B cell (primary cell): ENCODE data around the gene FAM124A. TPM values are rescaled to one million over a fixed set of nuclear protein-coding genes. Genes with fewer than 3 reads are reported as not detected.

Experiments
- ATAC-seq: fragments of 200-7000 bp; cut with Tn5 transposase; one replicate; pipeline ENCODE4 v1.10.0; 2021; ENCODE audit warnings: low read depth, mild to moderate bottlenecking, moderate number of reproducible peaks, moderate library complexity
- CTCF ChIA-PET: fragments of 350-600 bp; sonication (Branson Sonifier 250); formaldehyde crosslinking; loops from one replicate; lab custom pipeline; 2021; ENCODE audit warnings: antibody characterized with exemption, inconsistent platforms; lab: Charles Lee
- POLR2A ChIA-PET: fragments of 350-600 bp; sonication (Branson Sonifier 250); formaldehyde crosslinking; loops from one replicate; lab custom pipeline; 2021; ENCODE audit warnings: antibody characterized with exemption; lab: Charles Lee
- DNase-seq: peaks from one replicate; pipeline ENCODE4 v3.0.0; 2013
- H2AFZ ChIP-seq: 2 replicates; pipeline ENCODE4 v1.6.1; 2012; ENCODE audit warnings: mild to moderate bottlenecking, low read depth, low read length; ENCODE audit not compliant: insufficient read depth, poor library complexity, severe bottlenecking
- H3K27ac ChIP-seq, 2 donors: 1 replicate in 1 of 2; 2 replicates in 1 of 2; pipeline ENCODE4 v1.5.1; 2012 to 2013; ENCODE audit warnings: low read length in 2 of 2, mild to moderate bottlenecking in 2 of 2, moderate library complexity in 1 of 2
- H3K27me3 ChIP-seq, 4 experiments: fragments of 200-600 bp in 1 of 4; sonication (generic) in 1 of 4; replicated peaks in 1 of 4; 1 replicate in 2 of 4; 2 replicates in 2 of 4; pipeline versions ENCODE4 v1.6.1 to v1.7.0; 2013 to 2016; ENCODE audit warnings: low read length in 3 of 4, mild to moderate bottlenecking in 2 of 4, mixed read lengths in 1 of 4, moderate library complexity in 1 of 4; ENCODE audit not compliant: insufficient read depth in 4 of 4, control insufficient read depth in 3 of 4; ENCODE audit errors: control extremely low read depth in 1 of 4
- H3K36me3 ChIP-seq, 2 experiments: replicated peaks in 1 of 2; 1 replicate in 1 of 2; 2 replicates in 1 of 2; pipeline versions ENCODE4 v1.6.1 to v1.7.1; 2013; ENCODE audit warnings: low read length in 1 of 2; ENCODE audit not compliant: insufficient read depth in 2 of 2, control insufficient read depth in 1 of 2; ENCODE audit errors: control extremely low read depth in 1 of 2, extremely low read depth in 1 of 2
- H3K4me1 ChIP-seq, 2 donors: fragments of 200-600 bp in 1 of 2; sonication (generic) in 1 of 2; 1 replicate in 1 of 2; 2 replicates in 1 of 2; pipeline versions ENCODE4 v1.5.1 to v1.6.1; 2013 to 2017; ENCODE audit warnings: low read length in 2 of 2; ENCODE audit not compliant: control insufficient read depth in 2 of 2, insufficient read depth in 2 of 2
- H3K4me2 ChIP-seq: replicated peaks from 2 replicates; pipeline ENCODE3; 2012; ENCODE audit warnings: mild to moderate bottlenecking, low read depth, low read length; ENCODE audit not compliant: poor library complexity, severe bottlenecking
- H3K4me3 ChIP-seq, 5 experiments: fragments of 200-600 bp in 1 of 5; sonication (generic) in 1 of 5; 1 replicate in 3 of 5; 2 replicates in 2 of 5; pipeline versions ENCODE4 v1.5.1 to v1.7.0; 2011 to 2016; ENCODE audit warnings: low read length in 4 of 5, mild to moderate bottlenecking in 4 of 5, low read depth in 2 of 5, control low read depth in 1 of 5, moderate library complexity in 1 of 5; ENCODE audit not compliant: insufficient read depth in 1 of 5; ENCODE audit errors: control extremely low read depth in 1 of 5, extremely low read depth in 1 of 5
- H3K79me2 ChIP-seq: fragments of 200-600 bp; sonication (generic); one replicate; pipeline ENCODE4 v1.6.0; 2016; ENCODE audit warnings: low read length; ENCODE audit not compliant: control insufficient read depth, insufficient read depth
- H3K9ac ChIP-seq: fragments of 200-600 bp; sonication (generic); 2 replicates; pipeline ENCODE4 v1.6.1; 2017; ENCODE audit warnings: mild to moderate bottlenecking, low read length, moderate library complexity
- H3K9me3 ChIP-seq, 3 donors: one replicate each; pipeline versions ENCODE4 v1.6.1 to v1.7.1; 2013; ENCODE audit warnings: low read length in 2 of 3; ENCODE audit not compliant: control insufficient read depth in 2 of 3, insufficient read depth in 1 of 3; ENCODE audit errors: control extremely low read depth in 1 of 3
- H4K20me1 ChIP-seq: 2 replicates; pipeline ENCODE4 v1.6.0; 2012; ENCODE audit warnings: mild to moderate bottlenecking, low read length; ENCODE audit not compliant: insufficient read depth, control insufficient read depth, poor library complexity, severe bottlenecking
- H3K27ac Mint-ChIP-seq: one replicate; pipeline ENCODE4 v1.8.0; 2021; ENCODE audit warnings: mixed read lengths
- H3K27me3 Mint-ChIP-seq: one replicate; pipeline ENCODE4 v1.8.0; 2021; ENCODE audit warnings: mixed read lengths
- H3K4me1 Mint-ChIP-seq: one replicate; pipeline ENCODE4 v1.8.0; 2021; ENCODE audit warnings: mixed read lengths
- H3K4me3 Mint-ChIP-seq: one replicate; pipeline ENCODE4 v1.8.0; 2021; ENCODE audit warnings: mixed read lengths
- H3K9me3 Mint-ChIP-seq: one replicate; pipeline ENCODE4 v1.8.0; 2022; ENCODE audit warnings: mixed read lengths; ENCODE audit not compliant: insufficient read depth
- EZH2 ChIP-seq: IDR thresholded peaks from 2 replicates; pipeline ENCODE4 v1.6.1; 2012; ENCODE audit warnings: borderline replicate concordance, low read depth, mild to moderate bottlenecking, moderate library complexity, low read length; ENCODE audit not compliant: insufficient read depth, poor library complexity, severe bottlenecking
- WGBS: methylation state at CpG from one replicate; pipeline ENCODE4 v1.1.5; 2013; ENCODE audit warnings: missing lambda C conversion rate; ENCODE audit not compliant: insufficient coverage; 5-methylcytosine and 5-hydroxymethylcytosine counted together
- intact Hi-C: fragments of 100-400 bp; cut with micrococcal nuclease; formaldehyde crosslinking; loops from one replicate; pipeline ENCODE4 v1.10.0; 2022
- polyA plus RNA-seq: library from polyadenylated mRNA; depleted of rRNA; stranded (reverse); fragments of >200 nt; gene quantifications from 2 replicates; pipeline ENCODE4 v1.2.3, GENCODE V29; 2012
- total RNA-seq, 2 donors: library from RNA; stranded (reverse); fragments of 120-200 nt in 1 of 2; gene quantifications; 1 replicate in 1 of 2; 2 replicates in 1 of 2; pipeline versions ENCODE4 v1.2.3 to v1.2.4, GENCODE V29; 2013 to 2022
- TF ChIP-seq, protein P1 (sequence below): fragments of 200-600 bp; IDR thresholded peaks from one replicate; pipeline ENCODE4 v1.8.0; 2022; ENCODE audit warnings: antibody characterized with exemption, mild to moderate bottlenecking

The FAM124A gene
- total and polyA plus RNA-seq, 2 donors (not counting 1 experiment from before 2014, with no cell fraction given) = 0.09 to 0.39 TPM

DNA sequence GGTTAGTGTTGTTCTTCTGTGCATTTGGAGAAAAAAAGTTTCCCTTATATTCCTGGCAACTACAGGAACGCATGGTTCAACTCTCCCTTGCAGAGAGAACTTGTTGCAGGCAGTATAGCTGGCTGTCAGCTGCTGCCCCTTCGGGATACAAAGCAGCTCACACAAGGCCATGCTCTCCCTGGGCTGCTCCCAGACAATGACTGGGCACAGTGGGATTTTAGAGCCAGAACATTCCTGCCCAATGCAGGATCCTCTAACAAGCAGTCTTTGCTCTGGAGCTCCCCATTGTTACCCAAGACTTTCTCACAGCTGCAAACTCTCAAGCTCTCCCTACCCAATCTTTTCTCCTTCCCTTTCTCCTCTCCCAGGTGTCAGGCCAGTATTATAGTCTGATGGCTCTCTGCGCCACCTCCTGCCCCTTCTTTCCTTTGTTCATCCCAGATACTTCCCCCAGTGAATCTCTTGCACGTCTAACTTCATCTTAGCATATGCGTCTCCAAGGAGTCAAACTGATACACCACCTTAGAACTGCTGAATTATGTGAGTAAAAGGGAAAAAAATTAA is 89.8 kb downstream of the FAM124A start:
- Histone ChIP-seq H3K4me2 (no peak overlapping the region), H3K9me3 (no peaks in the 10 kb centered on the region), H3K4me1 (no peaks in the 10 kb centered on the region), H3K79me2 (no peaks in the 10 kb centered on the region), H3K4me3 (no peak overlapping the region), H3K36me3 (no peaks in the 10 kb centered on the region), H3K27ac (no peak overlapping the region), H3K27me3 (no peaks in the 10 kb centered on the region), H2AFZ (no peak overlapping the region), H3K9ac (no peak overlapping the region), H4K20me1 (no peaks in the 10 kb centered on the region)
- DNase-seq (no peak), ATAC-seq (no peak)
- CTCF ChIA-PET = interaction anchor here (1.2 kb wide), 1 partner anchor 26 kb away, joined by 5 read pairs; no protein-coding TSS in a partner anchor
- no peak overlapping the region for H3K27ac Mint-ChIP-seq
- TF ChIP-seq EZH2 = no peak
- TF ChIP-seq, protein P1, sequence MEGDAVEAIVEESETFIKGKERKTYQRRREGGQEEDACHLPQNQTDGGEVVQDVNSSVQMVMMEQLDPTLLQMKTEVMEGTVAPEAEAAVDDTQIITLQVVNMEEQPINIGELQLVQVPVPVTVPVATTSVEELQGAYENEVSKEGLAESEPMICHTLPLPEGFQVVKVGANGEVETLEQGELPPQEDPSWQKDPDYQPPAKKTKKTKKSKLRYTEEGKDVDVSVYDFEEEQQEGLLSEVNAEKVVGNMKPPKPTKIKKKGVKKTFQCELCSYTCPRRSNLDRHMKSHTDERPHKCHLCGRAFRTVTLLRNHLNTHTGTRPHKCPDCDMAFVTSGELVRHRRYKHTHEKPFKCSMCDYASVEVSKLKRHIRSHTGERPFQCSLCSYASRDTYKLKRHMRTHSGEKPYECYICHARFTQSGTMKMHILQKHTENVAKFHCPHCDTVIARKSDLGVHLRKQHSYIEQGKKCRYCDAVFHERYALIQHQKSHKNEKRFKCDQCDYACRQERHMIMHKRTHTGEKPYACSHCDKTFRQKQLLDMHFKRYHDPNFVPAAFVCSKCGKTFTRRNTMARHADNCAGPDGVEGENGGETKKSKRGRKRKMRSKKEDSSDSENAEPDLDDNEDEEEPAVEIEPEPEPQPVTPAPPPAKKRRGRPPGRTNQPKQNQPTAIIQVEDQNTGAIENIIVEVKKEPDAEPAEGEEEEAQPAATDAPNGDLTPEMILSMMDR = no peak
- H3K4me3 Mint-ChIP-seq = no peak overlapping the region
- H3K27me3 Mint-ChIP-seq = peaks cover 19% of the 10 kb centered on the region
- POLR2A ChIA-PET = no interaction called here
- WGBS = 86% methylated on average over 2 of the region's 5 CpGs
- no peaks in the 10 kb centered on the region for H3K9me3 Mint-ChIP-seq
- H3K4me1 Mint-ChIP-seq = no peaks in the 10 kb centered on the region
- intact Hi-C loops = no loop called here

DNA sequence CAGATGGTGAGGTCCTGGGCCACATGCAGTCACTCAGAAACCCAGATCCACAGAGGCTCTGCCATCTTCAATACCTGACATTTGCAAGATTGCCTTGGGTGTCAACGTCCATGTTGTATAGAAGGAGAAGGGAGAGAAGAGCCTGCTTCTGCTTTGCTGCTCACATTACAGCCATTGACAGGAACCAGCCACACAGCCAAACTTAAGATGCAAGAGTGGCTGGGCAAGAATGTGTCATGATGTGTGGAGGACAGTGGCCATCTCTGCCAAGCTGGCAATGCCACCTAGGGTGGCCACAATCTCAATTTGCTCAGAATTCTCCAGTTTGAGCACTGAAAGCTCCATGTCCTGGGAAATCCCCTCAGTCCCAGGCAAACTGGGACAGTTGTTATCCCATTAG is 91.4 kb downstream of the FAM124A start:
- Histone ChIP-seq H3K4me2 (no peak overlapping the region), H2AFZ (no peak overlapping the region), H3K27ac (no peak overlapping the region), H3K4me3 (no peak overlapping the region), H3K27me3 (no peaks in the 10 kb centered on the region), H3K36me3 (no peaks in the 10 kb centered on the region), H3K79me2 (no peaks in the 10 kb centered on the region), H3K9ac (no peak overlapping the region), H3K4me1 (no peaks in the 10 kb centered on the region), H4K20me1 (no peaks in the 10 kb centered on the region), H3K9me3 (no peaks in the 10 kb centered on the region)
- CTCF ChIA-PET = no interaction called here
- intact Hi-C loops = no loop called here
- ATAC-seq = no peak
- TF ChIP-seq, protein P1 = no peak
- no peak for TF ChIP-seq EZH2
- Mint-ChIP-seq H3K4me1 (no peaks in the 10 kb centered on the region), H3K27ac (no peak overlapping the region), H3K27me3 (peaks cover 15% of the 10 kb centered on the region), H3K9me3 (no peaks in the 10 kb centered on the region), H3K4me3 (no peak overlapping the region)
- no CpG with 5 or more reads among the region's 1 CpG for WGBS
- DNase-seq = no peak
- POLR2A ChIA-PET = no interaction called here
